Measurements from ENCODE around the gene MACROD2.

The MACROD2 gene

DNA sequence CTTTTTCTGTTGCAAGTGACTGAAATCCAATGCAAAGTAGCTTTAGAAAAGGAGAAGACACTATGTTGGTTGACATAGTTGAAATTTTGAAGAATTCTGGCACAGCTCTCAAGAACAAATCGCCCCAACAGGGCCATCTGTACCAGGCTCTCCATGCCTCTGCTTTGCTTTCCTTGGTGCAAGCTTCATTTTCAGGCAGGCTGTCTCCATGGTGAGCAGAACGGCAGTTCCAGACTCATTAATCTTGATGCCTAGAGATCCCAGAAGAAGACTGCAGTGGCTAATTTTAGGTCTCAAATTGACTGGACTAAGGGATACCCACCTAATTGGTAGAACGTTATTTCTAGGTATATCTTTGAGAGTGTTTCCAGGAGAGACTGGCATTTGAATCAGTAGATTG lies 1292.8 kb downstream of the MACROD2 start:
- no peak for DNase-seq (ENCODE audit: low read depth)

DNA sequence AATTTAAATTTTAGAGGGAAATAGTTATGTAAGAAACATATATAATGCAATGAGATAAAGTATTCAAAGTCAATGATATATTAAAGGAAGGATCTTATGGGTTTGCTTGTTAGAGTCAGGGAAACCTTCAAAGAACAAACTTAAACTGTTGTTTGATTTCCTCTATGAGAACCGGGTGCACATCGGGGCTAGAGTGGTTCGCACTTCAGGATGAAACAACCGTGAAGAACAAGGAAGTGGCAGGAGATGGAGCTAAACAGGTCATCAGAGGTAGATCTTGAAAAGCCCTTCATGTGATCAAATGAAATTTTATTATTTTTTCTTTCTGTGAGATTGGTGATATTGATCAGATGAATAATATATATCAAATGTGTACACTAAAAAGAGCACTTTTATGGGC lies 1294.0 kb downstream of the MACROD2 start:
- no peak for DNase-seq (ENCODE audit: low read depth)

DNA sequence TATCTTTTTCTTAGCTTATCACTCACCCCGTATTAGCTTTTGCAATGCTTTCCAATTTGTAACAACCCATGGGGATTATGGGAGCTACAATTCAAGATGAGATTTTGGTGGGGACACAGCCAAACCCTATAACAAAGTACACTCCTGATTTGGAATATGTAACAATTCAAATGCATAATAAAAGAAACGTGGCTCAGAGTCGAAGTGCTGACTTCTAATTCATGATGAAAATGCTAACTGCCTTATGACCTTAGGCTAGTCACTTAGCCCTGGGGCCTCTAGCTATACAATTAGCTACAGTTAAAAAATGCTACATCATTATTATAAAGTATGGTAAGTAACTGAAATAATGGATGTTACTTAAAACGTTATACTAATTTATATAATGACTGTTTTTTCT lies 1297.1 kb downstream of the MACROD2 start:
- DNase-seq (ENCODE audit: low read depth) = no peak

DNA sequence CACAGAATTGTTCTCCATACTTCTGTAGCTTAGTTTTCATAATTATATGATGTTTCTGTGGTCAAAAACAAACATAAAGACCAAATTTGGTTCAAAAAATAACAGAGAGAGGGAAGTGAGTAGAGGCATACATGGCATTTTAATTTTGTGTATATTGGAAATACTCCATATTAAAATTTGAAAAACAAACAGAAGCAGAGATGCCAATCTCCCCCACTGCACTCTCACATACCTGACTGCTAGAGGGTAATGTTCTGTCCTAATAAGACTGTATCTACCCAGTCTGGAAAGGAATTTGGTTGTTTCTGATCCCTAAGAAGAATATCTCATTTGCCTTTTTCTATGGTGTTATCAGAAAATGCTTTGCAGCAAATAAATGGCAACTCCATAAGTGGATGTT lies 1301.1 kb downstream of the MACROD2 start:
- no peak for DNase-seq (ENCODE audit: low read depth)

DNA sequence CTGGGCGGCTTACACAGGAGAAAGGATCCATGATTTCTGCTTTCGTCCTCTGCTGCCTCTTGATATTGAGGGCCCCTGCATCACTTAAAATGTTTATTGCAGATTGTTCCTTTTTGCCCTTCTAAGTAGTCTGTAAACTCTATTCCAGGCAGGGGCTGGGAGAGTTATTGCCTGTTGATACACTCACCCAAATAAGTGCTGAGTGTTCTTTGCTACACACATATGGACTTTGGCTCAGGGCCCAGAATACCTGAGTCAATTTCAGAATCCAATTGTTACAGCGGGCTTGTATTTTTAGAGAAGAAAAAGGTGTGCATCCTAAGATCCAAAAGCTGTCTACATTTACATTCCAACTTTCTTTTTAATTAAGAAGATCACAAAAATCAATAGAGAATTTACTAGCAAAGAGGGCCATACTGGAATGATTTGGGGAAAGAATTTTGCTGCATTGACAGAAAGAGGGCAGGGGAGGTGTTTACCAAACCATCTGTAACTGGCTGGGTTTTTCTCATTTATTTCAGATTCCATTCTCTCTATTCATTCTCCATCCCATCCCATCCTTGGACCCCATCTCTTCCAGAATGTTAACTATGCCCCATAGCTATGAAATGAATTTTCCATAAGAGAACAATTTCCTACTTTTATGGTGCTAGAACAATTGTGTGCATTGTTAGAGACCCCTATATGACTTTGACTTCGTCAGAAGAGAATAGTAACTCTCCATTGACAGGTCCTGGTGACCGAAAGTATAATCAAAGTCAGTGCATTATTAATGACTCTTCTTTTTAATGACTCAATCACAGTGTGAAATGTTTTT lies 1302.0 kb downstream of the MACROD2 start:
- DNase-seq (ENCODE audit: low read depth) = no peak

DNA sequence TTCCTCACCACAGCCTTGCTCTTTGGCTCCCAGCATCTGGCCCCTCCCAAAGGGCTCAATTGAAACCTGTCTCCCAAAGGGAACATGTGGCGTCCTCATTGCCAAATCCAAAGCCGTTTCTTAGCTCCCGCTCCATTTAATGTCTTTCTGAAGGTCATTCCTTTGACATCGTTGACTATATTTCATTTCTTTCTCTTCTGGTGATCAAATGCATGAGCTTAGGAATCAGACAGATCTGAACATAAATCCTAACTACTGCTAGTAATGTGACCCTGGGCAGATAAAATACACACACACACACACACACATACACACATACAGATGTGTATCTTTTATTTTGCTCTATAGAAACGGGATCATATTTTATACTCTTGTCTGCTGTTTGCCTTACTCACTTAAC lies 1306.8 kb downstream of the MACROD2 start:
- no peak for DNase-seq (ENCODE audit: low read depth)

DNA sequence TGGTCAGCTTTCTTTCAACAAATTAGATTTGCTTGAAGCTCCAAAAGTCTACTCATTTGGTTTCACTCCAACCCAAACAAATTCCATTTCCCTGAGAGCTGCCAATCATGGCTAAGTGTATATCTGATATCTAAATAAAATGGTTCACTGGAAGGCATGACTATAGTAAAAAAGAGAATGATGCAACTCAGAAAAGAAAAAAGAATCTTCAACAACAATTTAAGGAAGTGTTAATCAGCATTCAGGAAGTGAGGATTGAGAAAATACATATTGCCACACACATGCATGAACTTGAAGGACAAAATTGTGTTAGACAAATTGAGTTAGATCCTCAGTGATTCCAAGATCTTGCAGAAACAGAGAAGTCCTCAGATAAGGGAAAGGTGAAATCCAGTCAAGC lies 1315.0 kb downstream of the MACROD2 start:
- no peak for DNase-seq (ENCODE audit: low read depth)

DNA sequence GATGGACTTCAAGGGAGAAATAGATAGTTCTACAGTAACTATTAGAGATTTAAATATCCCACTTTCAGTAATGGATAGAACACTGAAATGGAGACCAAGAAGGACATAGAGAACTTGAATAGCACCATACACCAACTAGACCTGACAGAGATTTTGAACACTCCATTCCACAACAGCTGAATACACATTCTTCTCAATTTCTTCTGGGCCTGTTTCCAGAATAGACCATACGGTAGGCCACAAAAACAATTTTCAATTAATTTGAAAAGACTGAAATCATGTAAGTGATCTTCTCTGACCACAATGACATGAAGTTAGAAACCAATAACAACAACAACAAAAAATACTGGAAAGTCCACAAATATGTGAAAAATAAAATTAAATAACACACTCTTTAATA lies 1321.2 kb downstream of the MACROD2 start:
- no peak for DNase-seq (ENCODE audit: low read depth)

DNA sequence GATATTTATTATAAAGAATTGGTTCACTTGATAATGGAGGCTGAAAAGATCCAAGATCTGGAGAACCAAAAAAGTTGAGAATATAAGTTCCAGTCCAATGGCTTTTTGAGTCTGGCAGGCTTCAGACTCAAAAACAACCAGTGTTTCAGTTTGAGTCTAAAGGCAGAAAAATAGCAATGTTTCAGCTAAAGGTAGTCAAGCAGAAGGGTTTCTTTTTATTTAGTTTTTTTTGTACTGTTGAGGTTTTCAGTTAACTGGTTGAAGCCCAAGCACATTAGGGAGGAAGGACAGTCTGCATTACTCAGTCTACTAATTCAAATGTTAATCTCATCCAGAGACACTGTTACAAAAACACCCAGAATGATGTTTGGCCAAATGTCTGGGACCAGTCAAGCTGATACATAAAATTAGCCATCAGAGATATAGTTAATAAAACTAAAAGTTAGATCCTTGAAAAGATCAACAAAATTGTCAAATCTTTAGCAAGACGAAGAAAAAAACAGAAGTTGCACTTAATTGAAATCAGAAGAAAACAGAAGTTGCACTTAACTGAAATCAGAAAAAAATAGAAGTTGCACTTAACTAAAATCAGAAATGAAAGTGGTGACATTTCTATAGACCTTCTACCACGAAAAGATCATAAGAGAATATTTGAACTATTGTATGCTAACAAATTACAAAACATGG lies 1322.4 kb downstream of the MACROD2 start:
- DNase-seq (ENCODE audit: low read depth) = no peak

DNA sequence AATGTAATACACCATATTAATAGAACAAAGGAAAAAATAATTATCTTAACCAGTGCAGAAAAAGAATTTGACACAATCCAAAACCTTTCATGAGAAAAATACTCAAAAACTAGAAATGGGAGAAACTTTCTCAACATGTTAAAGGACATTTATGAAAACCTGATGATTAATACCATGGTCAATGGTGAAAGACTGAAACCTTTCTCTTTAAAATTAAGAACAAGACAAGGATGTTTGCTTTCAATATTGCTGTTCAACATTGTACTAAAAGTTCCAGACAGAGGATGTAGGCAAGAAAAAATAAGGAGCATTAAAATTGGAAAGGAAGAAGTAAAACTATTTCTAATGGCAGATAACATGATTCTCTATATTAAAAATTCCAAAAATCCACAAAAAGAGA lies 1323.4 kb downstream of the MACROD2 start:
- no peak for DNase-seq (ENCODE audit: low read depth)

DNA sequence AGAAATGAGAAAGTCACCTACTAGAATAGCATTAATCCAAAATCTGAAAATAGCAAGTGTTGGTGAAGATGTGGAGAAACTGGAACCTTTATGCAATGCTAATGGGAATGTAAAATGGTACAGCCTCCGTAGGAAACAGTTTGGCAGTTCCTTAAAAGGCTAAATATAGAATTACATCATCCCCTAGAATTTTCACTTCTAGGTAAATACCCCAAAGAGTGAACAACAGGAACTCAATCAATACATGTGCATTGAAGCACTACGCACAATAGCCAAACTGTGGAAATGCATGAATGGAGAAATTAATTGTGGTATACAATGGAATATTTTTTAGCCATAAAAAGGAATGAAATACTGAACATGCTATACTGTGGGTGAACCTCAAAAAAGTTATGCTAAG lies 1324.1 kb downstream of the MACROD2 start:
- DNase-seq (ENCODE audit: low read depth) = no peak

DNA sequence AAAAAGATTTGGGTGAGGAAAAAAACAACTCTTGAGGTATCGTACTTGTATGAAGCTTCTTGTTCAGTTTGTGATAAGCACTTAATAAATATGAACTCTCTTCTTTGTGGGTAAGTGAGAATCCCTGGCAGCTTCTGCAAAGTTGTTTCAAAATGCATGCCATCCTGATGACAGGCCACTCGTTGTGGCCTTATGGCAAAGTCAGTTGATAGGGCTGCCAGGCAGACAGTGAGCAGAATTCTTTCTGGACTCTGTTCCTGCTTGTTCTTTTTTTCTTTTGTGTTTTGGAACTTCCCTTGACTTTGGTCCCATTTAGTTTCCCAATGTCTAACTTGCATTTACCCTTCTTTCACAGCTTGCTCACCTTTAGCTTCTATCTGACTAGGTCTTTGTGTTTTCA lies 1325.6 kb downstream of the MACROD2 start:
- no peak for DNase-seq (ENCODE audit: low read depth)

DNA sequence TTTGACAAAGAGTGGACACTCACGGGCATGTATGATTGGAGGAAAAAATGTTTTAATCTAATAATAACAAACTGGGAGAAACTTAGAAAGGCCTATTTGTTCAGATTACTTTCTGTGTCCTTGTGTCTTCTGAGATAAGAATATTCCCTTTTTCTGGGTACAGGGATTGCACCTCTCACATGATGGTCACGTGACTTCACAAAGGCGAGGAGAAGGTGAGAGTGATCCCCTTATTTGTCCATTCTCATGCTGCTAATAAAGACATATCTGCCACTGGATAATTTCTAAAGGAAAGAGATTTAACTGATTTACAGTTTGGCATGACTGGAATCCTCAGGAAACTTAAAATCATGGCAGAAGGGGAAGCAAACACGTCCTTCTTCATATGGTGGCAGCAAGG lies 1331.8 kb downstream of the MACROD2 start:
- DNase-seq (ENCODE audit: low read depth) = no peak

DNA sequence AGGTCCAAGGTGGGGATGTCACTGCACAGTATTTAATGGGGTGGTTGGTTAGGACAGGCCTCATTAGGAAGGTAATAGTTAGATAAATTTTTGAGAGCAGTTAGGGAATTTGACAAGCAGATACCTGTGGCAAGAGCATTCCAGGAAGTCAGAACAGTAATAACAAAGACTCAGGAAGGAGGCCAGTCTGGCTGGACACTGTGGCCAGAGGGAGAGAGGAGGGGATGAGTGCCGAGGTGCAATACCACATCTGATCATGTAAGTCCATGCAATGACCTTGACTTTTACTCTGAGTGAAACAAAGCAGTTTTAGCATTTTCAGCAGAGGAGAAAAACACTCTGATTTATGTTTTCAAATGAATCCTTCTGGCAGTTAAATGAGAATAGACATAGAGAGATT lies 1332.8 kb downstream of the MACROD2 start:
- no peak for DNase-seq (ENCODE audit: low read depth)

DNA sequence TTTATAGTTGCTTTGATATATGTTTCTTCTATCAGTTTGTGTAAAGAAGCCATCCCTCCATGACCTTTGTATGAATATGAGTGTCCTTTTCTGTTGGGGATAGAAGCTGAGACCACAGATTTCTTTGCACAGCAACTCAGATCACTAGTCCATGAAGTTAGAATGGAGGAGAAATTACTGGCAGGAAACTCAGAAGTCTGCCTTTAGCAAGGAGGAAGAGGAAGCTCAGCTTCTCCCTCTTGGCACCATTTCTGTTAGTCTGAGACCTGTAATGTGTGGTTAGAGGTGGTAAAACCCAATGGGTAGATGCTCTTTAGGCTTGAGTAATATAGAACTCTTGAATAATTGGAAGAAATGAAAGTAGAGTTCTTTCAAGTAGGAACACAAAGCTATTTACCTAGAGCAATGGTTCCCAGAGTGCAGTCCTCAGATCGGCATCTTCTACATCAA lies 1337.4 kb downstream of the MACROD2 start:
- DNase-seq (ENCODE audit: low read depth) = no peak

DNA sequence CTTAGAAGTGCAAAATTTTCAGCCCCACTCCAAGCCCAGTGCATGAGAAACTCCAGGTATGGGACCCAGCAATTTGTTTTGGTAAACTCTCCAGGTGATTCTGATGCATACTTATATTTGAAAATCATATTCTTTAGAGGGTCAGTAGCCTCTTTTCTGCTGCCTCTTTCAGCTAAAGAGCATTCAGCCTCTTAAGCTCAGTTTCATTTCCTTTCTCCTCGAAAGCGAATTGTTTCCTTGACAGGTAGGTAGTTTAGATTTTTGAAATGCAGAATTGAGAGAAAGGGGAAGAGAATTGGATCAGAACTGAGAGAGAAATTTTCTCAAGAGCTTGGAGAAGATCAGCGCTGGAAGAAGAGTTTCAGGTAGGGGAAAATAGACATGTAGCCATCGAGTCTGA lies 1337.9 kb downstream of the MACROD2 start:
- DNase-seq (ENCODE audit: low read depth) = no peak

DNA sequence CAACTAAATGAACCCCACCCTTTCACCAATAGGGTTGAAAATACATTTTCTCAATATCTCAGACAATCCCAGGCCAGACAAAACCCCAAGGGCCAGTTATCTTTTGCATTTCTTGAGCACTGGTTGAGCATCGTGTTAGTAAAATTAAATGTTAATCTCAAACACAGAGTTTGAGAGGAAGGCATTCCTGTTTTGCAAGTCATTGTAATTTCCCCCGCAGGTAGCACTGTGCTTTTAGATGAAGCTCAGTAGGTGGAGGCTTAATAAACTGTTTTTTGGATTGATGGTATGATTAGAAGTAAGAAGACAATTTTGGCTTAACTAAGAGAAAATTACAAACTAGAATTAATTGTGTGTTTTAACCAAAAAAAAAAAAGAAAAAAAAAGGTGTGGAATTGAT lies 1340.7 kb downstream of the MACROD2 start:
- no peak for DNase-seq (ENCODE audit: low read depth)

DNA sequence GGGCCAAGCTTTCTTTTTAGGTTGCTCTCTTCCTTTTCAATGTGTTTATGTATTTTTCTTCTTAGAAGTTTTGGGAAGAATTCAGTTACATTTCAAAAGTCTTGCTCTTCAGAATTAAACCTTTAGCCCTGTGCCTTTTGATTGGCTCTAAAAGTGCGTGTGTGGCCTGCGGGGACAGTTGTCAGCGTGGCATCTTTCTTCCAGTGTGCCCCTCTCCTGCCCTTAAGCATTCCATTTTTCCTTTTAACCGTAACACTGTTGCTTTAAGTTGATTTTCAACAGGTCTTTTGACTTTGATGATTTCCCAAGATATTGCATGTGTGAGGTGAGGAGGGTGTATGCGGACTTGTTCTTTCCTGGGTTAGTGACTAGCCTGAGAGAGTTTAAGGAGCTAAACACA lies 1341.2 kb downstream of the MACROD2 start:
- no peak for DNase-seq (ENCODE audit: low read depth)

DNA sequence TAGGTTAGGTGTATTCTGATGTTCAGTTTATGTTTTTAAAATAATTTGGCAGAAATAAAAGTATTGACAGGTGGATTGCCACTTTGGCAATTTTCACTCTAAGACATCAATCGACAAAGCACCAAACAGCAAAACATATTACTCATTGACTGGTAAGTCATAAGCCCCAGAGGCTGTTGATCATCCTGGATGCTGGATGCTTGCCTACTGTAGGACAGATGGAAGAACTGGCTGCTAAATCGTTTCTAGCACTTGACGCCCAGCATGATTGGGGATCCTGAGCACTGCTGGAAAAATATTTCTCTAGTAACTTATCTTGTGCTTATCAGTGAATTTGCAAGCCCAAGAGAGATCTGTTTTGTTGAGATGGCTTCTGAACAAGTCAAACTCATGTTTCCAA lies 1343.9 kb downstream of the MACROD2 start:
- DNase-seq (ENCODE audit: low read depth) = no peak

DNA sequence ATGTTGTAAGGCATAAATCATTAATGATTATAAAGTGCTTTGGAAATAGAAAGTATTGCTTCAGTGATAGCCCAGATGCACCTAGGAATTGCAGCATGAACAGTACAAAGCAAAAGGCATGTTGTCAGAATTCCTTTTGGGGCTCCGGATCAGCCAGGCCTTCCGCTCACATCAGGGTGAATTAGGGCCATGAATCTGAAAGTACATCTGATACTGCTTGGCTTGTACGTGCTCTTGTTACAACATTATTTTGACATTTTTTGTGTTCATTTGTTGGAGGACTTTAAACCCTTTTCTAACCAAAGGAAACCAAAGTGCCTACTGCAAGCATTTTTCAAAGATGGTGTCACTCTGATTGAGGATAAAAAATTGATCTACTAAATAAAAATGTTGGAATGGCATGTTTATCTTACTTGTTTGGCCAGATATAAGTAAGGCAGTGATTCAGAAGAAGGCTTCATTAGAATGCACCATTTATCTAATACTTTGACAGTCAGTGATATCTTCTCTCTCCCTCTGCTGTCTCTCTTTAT lies 1347.7 kb downstream of the MACROD2 start:
- no peak for DNase-seq (ENCODE audit: low read depth)

DNA sequence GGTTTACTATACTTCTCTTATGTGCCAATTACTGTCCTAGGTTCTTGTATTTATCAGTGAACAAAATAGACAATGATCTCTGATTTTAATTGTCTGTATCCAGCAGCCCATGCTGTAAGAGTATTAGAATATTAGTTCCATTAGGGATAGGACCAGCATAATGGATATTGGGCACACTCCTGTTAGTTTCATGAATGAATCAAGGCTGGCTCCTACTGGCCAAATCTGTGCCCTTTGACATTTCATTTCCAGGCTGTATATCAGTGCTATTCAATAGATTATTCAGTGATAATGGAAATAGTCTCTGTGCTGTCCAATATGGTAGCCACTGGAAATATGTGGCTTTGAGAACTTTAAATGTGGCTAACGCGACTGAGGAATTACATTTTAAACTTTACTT lies 1350.0 kb downstream of the MACROD2 start:
- no peak for DNase-seq (ENCODE audit: low read depth)

DNA sequence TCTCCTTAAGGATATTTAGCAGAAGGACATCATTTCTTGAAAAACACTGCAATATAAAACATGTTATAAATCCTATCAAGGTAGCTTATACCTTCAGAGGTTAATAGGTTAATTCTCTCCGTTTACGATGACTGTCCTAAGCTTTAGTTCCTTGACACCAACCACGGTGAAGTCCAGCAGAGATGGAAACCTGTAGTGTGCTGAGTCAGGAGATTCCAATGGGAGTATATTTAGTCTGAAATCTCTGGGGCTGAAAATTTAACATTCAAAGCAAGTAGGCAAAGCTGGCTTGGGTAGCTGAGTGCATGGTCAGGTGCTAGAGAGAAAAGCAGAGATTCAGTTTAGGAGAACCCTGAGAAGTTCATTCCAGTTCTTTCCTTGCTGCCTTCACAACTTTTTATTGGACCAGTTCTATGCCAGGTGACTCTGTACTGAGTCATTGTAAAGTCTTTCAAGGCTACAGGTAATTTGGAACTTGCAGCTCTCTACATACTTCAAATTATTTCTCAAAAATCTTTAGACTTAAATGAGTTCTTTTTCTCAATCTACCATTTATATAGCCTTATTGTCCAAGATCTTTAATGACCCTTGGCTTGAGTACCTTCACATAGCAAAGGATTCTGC lies 1351.5 kb downstream of the MACROD2 start:
- DNase-seq (ENCODE audit: low read depth) = no peak

DNA sequence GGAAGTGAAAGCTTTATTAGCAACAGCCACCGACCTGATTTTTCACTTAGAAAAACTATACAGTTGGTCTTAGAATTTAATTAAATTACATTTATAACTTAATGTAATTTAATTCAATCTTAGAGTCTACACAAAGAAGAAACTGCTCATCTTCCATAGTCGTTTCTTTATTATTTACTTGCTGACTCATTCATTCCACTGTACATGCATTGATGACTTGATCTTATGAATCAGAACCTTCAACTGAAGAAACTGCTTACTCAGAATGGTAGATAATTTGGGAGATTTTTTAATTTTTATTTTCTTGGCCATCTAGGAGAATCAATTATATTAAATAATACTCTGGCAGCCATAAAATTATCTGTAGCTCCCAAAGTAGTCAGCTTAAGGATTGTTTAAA lies 1363.7 kb downstream of the MACROD2 start:
- no peak for DNase-seq (ENCODE audit: low read depth)

All from stimulated activated CD8-positive, alpha-beta memory T cell treated with anti-CD3 and anti-CD28 coated beads, Interleukin-12 subunit alpha, Interleukin-12 subunit beta, amount 100 ng/mL, for 1 hour (primary cell).